ENCODE measurements around the gene SDHAF2.

GRCh38 chr11:61485080-61485479, 55.2 kb downstream of the SDHAF2 start:
- TF ChIP-seq CTCF (IDR thresholded peaks at IDR 0.05) (no peak), SIN3A (IDR thresholded peaks at IDR 0.05; ENCODE audit: borderline replicate concordance, insufficient read depth, low read depth, low read length) (no peak), POLR2AphosphoS5 (IDR thresholded peaks at IDR 0.05; ENCODE audit: low read depth, low read length) (no peak)

Data from Panc1 (cell line).